H9 (cell line): ENCODE data around the gene ZNF784. TPM values are rescaled to one million over a fixed set of nuclear protein-coding genes. Genes with fewer than 3 reads are reported as not detected.
A peak's percentile ranks its signal among the peaks of the same experiment; 100 is the strongest.

Experiments used
- DNase-seq: peaks from one replicate; pipeline ENCODE4 v3.0.0-alpha.2; 2017
- H2AFZ ChIP-seq: one replicate; pipeline ENCODE4 v1.6.1; 2013; ENCODE audit warnings: mild to moderate bottlenecking, low read length, control low read depth, moderate library complexity
- H2AK5ac ChIP-seq: 2 replicates; pipeline ENCODE4 v1.6.1; 2013; ENCODE audit warnings: low read length, control low read depth, mixed read lengths; ENCODE audit not compliant: insufficient read length
- H2BK120ac ChIP-seq: one replicate; pipeline ENCODE4 v1.6.1; 2013; ENCODE audit warnings: low read depth, mild to moderate bottlenecking, low read length, control low read depth, inconsistent platforms; ENCODE audit not compliant: poor library complexity, severe bottlenecking
- H2BK12ac ChIP-seq: 2 replicates; pipeline ENCODE4 v1.6.1; 2013; ENCODE audit warnings: low read length, control low read depth, mixed read lengths, low read depth; ENCODE audit not compliant: insufficient read length
- H2BK15ac ChIP-seq: 2 replicates; pipeline ENCODE4 v1.6.1; 2013; ENCODE audit warnings: low read depth, low read length, control low read depth
- H2BK20ac ChIP-seq: one replicate; pipeline ENCODE4 v1.6.1; 2013; ENCODE audit warnings: low read depth, mild to moderate bottlenecking, low read length, control low read depth, inconsistent platforms; ENCODE audit not compliant: poor library complexity, severe bottlenecking
- H2BK5ac ChIP-seq: 2 replicates; pipeline ENCODE4 v1.6.1; 2013; ENCODE audit warnings: low read length, control low read depth, mixed read lengths; ENCODE audit not compliant: insufficient read length
- H3K14ac ChIP-seq: 2 replicates; pipeline ENCODE4 v1.6.1; 2013; ENCODE audit warnings: low read length, control low read depth; ENCODE audit not compliant: insufficient read depth
- H3K18ac ChIP-seq: 2 replicates; pipeline ENCODE4 v1.6.1; 2013; ENCODE audit warnings: low read depth, mild to moderate bottlenecking, mixed read lengths, low read length, control low read depth; ENCODE audit not compliant: insufficient read length
- H3K23ac ChIP-seq: 2 replicates; pipeline ENCODE4 v1.6.1; 2013; ENCODE audit warnings: low read length, control low read depth, mixed read lengths, low read depth; ENCODE audit not compliant: insufficient read length
- H3K23me2 ChIP-seq: 2 replicates; pipeline ENCODE4 v1.6.1; 2013; ENCODE audit warnings: low read depth, mild to moderate bottlenecking, mixed read lengths, low read length, control low read depth; ENCODE audit not compliant: insufficient read length, poor library complexity, severe bottlenecking
- H3K27ac ChIP-seq: 2 replicates; pipeline ENCODE4 v1.5.1; 2013; ENCODE audit warnings: low read length, control low read depth, mixed read lengths, low read depth; ENCODE audit not compliant: insufficient read length
- H3K27me3 ChIP-seq: 2 replicates; pipeline ENCODE4 v1.6.1; 2013; ENCODE audit warnings: low read length, control low read depth, inconsistent platforms; ENCODE audit not compliant: insufficient read depth
- H3K4ac ChIP-seq: 2 replicates; pipeline ENCODE4 v1.6.1; 2013; ENCODE audit warnings: low read depth, mild to moderate bottlenecking, control low read depth, inconsistent platforms, low read length, moderate library complexity
- H3K4me1 ChIP-seq: 2 replicates; pipeline ENCODE4 v1.6.1; 2013; ENCODE audit warnings: low read length, control low read depth, inconsistent platforms; ENCODE audit not compliant: insufficient read depth
- H3K4me2 ChIP-seq: 2 replicates; pipeline ENCODE4 v1.6.1; 2013; ENCODE audit warnings: low read length, control low read depth, mixed read lengths; ENCODE audit not compliant: insufficient read length, insufficient read depth
- H3K56ac ChIP-seq: 2 replicates; pipeline ENCODE4 v1.6.1; 2013; ENCODE audit warnings: low read depth, mild to moderate bottlenecking, mixed read lengths, low read length, control low read depth; ENCODE audit not compliant: insufficient read length
- H3K79me1 ChIP-seq: 2 replicates; pipeline ENCODE4 v1.6.1; 2013; ENCODE audit warnings: low read depth, mild to moderate bottlenecking, moderate library complexity, low read length, control low read depth, inconsistent platforms; ENCODE audit not compliant: insufficient read depth, poor library complexity, severe bottlenecking
- H3K79me2 ChIP-seq: 2 replicates; pipeline ENCODE4 v1.6.1; 2013; ENCODE audit warnings: low read length, control low read depth, inconsistent platforms; ENCODE audit not compliant: insufficient read depth
- H3K9ac ChIP-seq: 2 replicates; pipeline ENCODE4 v1.6.1; 2013; ENCODE audit warnings: low read length, control low read depth, mixed read lengths; ENCODE audit not compliant: insufficient read length; ENCODE audit errors: extremely low read depth
- H3K9me3 ChIP-seq: one replicate; pipeline ENCODE4 v1.6.1; 2013; ENCODE audit warnings: low read depth, low read length, inconsistent platforms; ENCODE audit not compliant: control insufficient read depth
- H3T11ph ChIP-seq: one replicate; pipeline ENCODE4 v1.6.1; 2013; ENCODE audit warnings: mild to moderate bottlenecking, low read length, control low read depth, inconsistent platforms
- H4K20me1 ChIP-seq: one replicate; pipeline ENCODE4 v1.6.1; 2013; ENCODE audit not compliant: control insufficient read depth, insufficient read length, insufficient read depth
- H4K5ac ChIP-seq: 2 replicates; pipeline ENCODE4 v1.6.1; 2013; ENCODE audit warnings: low read depth, mild to moderate bottlenecking, mixed read lengths, low read length, control low read depth; ENCODE audit not compliant: insufficient read length
- H4K8ac ChIP-seq: replicated peaks from 2 replicates; pipeline ENCODE4 v1.6.1; 2013; ENCODE audit warnings: low read length, control low read depth, mixed read lengths, low read depth; ENCODE audit not compliant: insufficient read length
- H4K91ac ChIP-seq: 2 replicates; pipeline ENCODE4 v1.6.1; 2013; ENCODE audit warnings: low read depth, mild to moderate bottlenecking, moderate library complexity, mixed read lengths, low read length, control low read depth; ENCODE audit not compliant: insufficient read length
- H3K27ac Mint-ChIP-seq, 3 experiments: 2 replicates in 2 of 3; 3 replicates in 1 of 3; pipeline ENCODE4 v1.8.0; 2020 to 2021; ENCODE audit warnings: mixed read lengths in 3 of 3, mild to moderate bottlenecking in 1 of 3, moderate library complexity in 1 of 3
- H3K27me3 Mint-ChIP-seq: 2 replicates; pipeline ENCODE4 v1.8.0; 2021; ENCODE audit warnings: low read depth, mild to moderate bottlenecking, moderate library complexity, mixed read lengths
- H3K36me3 Mint-ChIP-seq, 3 experiments: 2 replicates in 2 of 3; 3 replicates in 1 of 3; pipeline ENCODE4 v1.8.0; 2020 to 2021; ENCODE audit warnings: low read depth in 3 of 3, mixed read lengths in 3 of 3; ENCODE audit not compliant: insufficient read depth in 1 of 3
- H3K4me1 Mint-ChIP-seq, 2 experiments: 2 replicates each; pipeline ENCODE4 v1.8.0; 2020; ENCODE audit warnings: mixed read lengths in 2 of 2
- H3K4me3 Mint-ChIP-seq, 2 experiments: 2 replicates in 1 of 2; 3 replicates in 1 of 2; pipeline ENCODE4 v1.8.0; 2020 to 2021; ENCODE audit warnings: mild to moderate bottlenecking in 2 of 2, mixed read lengths in 2 of 2, moderate library complexity in 1 of 2
- H3K9me3 Mint-ChIP-seq, 2 experiments: 2 replicates in 1 of 2; 3 replicates in 1 of 2; pipeline ENCODE4 v1.8.0; 2020; ENCODE audit warnings: mild to moderate bottlenecking in 2 of 2, mixed read lengths in 2 of 2, moderate library complexity in 1 of 2
- WGBS: extraction: QIAGEN DNeasy Blood & Tissue Kit; methylation state at CpG from one replicate; pipeline ENCODE4 v1.1.7; 2013; ENCODE audit warnings: missing lambda C conversion rate, low lambda C conversion rate, mixed read lengths; ENCODE audit not compliant: insufficient read length; ENCODE audit errors: extremely low coverage; 5-methylcytosine and 5-hydroxymethylcytosine counted together
- total RNA-seq: library from RNA; stranded (reverse); gene quantifications from 2 replicates; pipeline ENCODE4 v1.2.1, GENCODE V29; 2021
- TF ChIP-seq, protein P1 (sequence below): fragments of 200-600 bp; sonication (generic); conservative IDR thresholded peaks from 3 replicates; pipeline ENCODE4 v1.8.0; 2021; ENCODE audit warnings: antibody characterized with exemption, mild to moderate bottlenecking

The ZNF784 gene
- total RNA-seq, 1 experiment from 2014 or later: 10.7 TPM

GRCh38 chr19:55638864-55639359, 14.5 kb upstream of the ZNF784 start:
- H3K27me3 ChIP-seq: no peaks in the 10 kb centered on the region
- peaks cover 11% of the 10 kb centered on the region; the same call in 1 of the 2 replicates for H3K79me2 ChIP-seq
- H2BK5ac ChIP-seq: no peak overlapping the region
- Mint-ChIP-seq H3K9me3 (peaks cover 0 to 4% of the 10 kb centered on the region in 2 experiments; a peak in 3 of 5 replicates), H3K4me3 (peak overlapping the region in 1 of 2 experiments; percentile 60; a peak in 2 of 5 replicates), H3K27me3 (peaks cover 4% of the 10 kb centered on the region; the same call in 1 of the 2 replicates), H3K36me3 (peaks cover 13 to 16% (median 14%) of the 10 kb centered on the region in 3 experiments), H3K27ac (peak overlapping the region in 1 of 3 experiments; percentile 96; a peak in 3 of 7 replicates), H3K4me1 (peaks cover 34 to 44% of the 10 kb centered on the region in 2 experiments)
- no peak overlapping the region for H4K91ac ChIP-seq
- H2AFZ ChIP-seq: no peak overlapping the region
- peaks cover 30% of the 10 kb centered on the region for H3K23me2 ChIP-seq
- no peak overlapping the region for H2BK12ac ChIP-seq
- H2BK20ac ChIP-seq: no peak overlapping the region
- no peak overlapping the region for H2BK15ac ChIP-seq
- no CpG with 5 or more reads among the region's 6 CpGs for WGBS
- H3T11ph ChIP-seq: no peak overlapping the region
- no peak overlapping the region for H3K23ac ChIP-seq
- peak; percentile 67 for DNase-seq
- no peak overlapping the region for H4K8ac ChIP-seq
- no peak overlapping the region for H3K18ac ChIP-seq
- H3K79me1 ChIP-seq: peaks cover 6% of the 10 kb centered on the region
- 0 out of 2 replicates have a peak, but pooled peaks cover 2% of the 10 kb centered on the region for H3K4me1 ChIP-seq
- no peak overlapping the region for H4K5ac ChIP-seq
- TF ChIP-seq, protein P1, sequence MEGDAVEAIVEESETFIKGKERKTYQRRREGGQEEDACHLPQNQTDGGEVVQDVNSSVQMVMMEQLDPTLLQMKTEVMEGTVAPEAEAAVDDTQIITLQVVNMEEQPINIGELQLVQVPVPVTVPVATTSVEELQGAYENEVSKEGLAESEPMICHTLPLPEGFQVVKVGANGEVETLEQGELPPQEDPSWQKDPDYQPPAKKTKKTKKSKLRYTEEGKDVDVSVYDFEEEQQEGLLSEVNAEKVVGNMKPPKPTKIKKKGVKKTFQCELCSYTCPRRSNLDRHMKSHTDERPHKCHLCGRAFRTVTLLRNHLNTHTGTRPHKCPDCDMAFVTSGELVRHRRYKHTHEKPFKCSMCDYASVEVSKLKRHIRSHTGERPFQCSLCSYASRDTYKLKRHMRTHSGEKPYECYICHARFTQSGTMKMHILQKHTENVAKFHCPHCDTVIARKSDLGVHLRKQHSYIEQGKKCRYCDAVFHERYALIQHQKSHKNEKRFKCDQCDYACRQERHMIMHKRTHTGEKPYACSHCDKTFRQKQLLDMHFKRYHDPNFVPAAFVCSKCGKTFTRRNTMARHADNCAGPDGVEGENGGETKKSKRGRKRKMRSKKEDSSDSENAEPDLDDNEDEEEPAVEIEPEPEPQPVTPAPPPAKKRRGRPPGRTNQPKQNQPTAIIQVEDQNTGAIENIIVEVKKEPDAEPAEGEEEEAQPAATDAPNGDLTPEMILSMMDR: peak; percentile 67
- no peak overlapping the region for H3K4me2 ChIP-seq
- H3K14ac ChIP-seq: no peak overlapping the region
- no peak overlapping the region for H3K9ac ChIP-seq
- H3K9me3 ChIP-seq: no peaks in the 10 kb centered on the region
- H3K4ac ChIP-seq: no peak overlapping the region
- H3K56ac ChIP-seq: no peak overlapping the region
- H3K27ac ChIP-seq: no peak overlapping the region
- H2AK5ac ChIP-seq: no peak overlapping the region
- H4K20me1 ChIP-seq: no peaks in the 10 kb centered on the region
- no peak overlapping the region for H2BK120ac ChIP-seq
